H1 (cell line): ENCODE results near the gene RASSF5. TPM values are rescaled to one million over a fixed set of nuclear protein-coding genes. Genes with fewer than 3 reads are reported as not detected.

Experiments
- CTCF ChIA-PET: fragments of 300-600 bp; sonication (Branson Sonifier 250); formaldehyde crosslinking; loops from one replicate; lab custom pipeline; 2021; ENCODE audit not compliant: partially characterized antibody; lab: Charles Lee
- POLR2A ChIA-PET: fragments of 300-600 bp; sonication (Branson Sonifier 250); formaldehyde crosslinking; loops from one replicate; lab custom pipeline; 2021; ENCODE audit warnings: inconsistent platforms; ENCODE audit not compliant: partially characterized antibody; lab: Charles Lee
- DNase-seq, 2 experiments: peaks; one replicate each; pipeline versions ENCODE4 v3.0.0 to v3.0.0-alpha.2; 2010 to 2022; ENCODE audit warnings: low spot score in 2 of 2, low read depth in 1 of 2, mixed read lengths in 1 of 2
- FAIRE-seq: peaks from 2 replicates; lab custom pipeline; 2011; peaks lifted over from hg19 to GRCh38; lab: Jason Lieb, UNC
- H2AFZ ChIP-seq: 2 replicates; pipeline ENCODE4 v1.8.1; 2012; ENCODE audit warnings: low read length, inconsistent platforms
- H2AK5ac ChIP-seq: 2 replicates; pipeline ENCODE4 v1.6.1; 2013; ENCODE audit warnings: low read depth, low read length
- H2BK120ac ChIP-seq: replicated peaks from 2 replicates; pipeline ENCODE3; 2013; ENCODE audit warnings: low read depth, low read length, inconsistent platforms
- H2BK12ac ChIP-seq: 2 replicates; pipeline ENCODE4 v1.6.1; 2013; ENCODE audit warnings: low read depth, low read length
- H2BK15ac ChIP-seq: 2 replicates; pipeline ENCODE4 v1.6.1; 2013; ENCODE audit warnings: low read length
- H2BK20ac ChIP-seq: 2 replicates; pipeline ENCODE4 v1.6.1; 2013; ENCODE audit warnings: low read length
- H2BK5ac ChIP-seq: 2 replicates; pipeline ENCODE4 v1.6.1; 2013; ENCODE audit warnings: low read depth, low read length
- H3K14ac ChIP-seq: 2 replicates; pipeline ENCODE4 v1.6.1; 2013; ENCODE audit warnings: inconsistent platforms; ENCODE audit not compliant: insufficient read length
- H3K18ac ChIP-seq: 2 replicates; pipeline ENCODE4 v1.6.1; 2013; ENCODE audit warnings: low read length; ENCODE audit errors: extremely low read depth
- H3K23ac ChIP-seq: 2 replicates; pipeline ENCODE4 v1.6.1; 2013; ENCODE audit warnings: inconsistent platforms; ENCODE audit not compliant: insufficient read length
- H3K23me2 ChIP-seq: 2 replicates; pipeline ENCODE4 v1.6.1; 2013; ENCODE audit warnings: low read depth, low read length
- H3K27ac ChIP-seq: 2 replicates; pipeline ENCODE4 v1.6.1; 2011; ENCODE audit warnings: low read depth, low read length, inconsistent platforms
- H3K27me3 ChIP-seq, 4 experiments: replicated peaks in 1 of 4; 1 replicate in 1 of 4; 2 replicates in 3 of 4; pipeline versions ENCODE4 v1.6.1 to v1.8.1; 2011 to 2013; ENCODE audit warnings: low read length in 3 of 4, mild to moderate bottlenecking in 3 of 4, inconsistent platforms in 2 of 4, mixed read lengths in 2 of 4, moderate library complexity in 1 of 4; ENCODE audit not compliant: control insufficient read depth in 3 of 4, insufficient read depth in 3 of 4; ENCODE audit errors: extremely low read depth in 1 of 4
- H3K36me3 ChIP-seq, 4 experiments: 2 replicates each; pipeline versions ENCODE4 v1.6.1 to v1.8.1; 2011 to 2013; ENCODE audit warnings: mild to moderate bottlenecking in 4 of 4, low read length in 3 of 4, moderate library complexity in 2 of 4, control low read depth in 1 of 4, inconsistent platforms in 1 of 4; ENCODE audit not compliant: insufficient read depth in 4 of 4, control insufficient read depth in 2 of 4
- H3K4ac ChIP-seq: replicated peaks from 2 replicates; pipeline ENCODE3; 2013; ENCODE audit warnings: low read length, low read depth, mixed read lengths, inconsistent platforms; ENCODE audit not compliant: insufficient read length
- H3K4me1 ChIP-seq, 4 experiments: replicated peaks in 1 of 4; 1 replicate in 1 of 4; 2 replicates in 3 of 4; pipeline versions ENCODE4 v1.6.1 to v1.8.1; 2011 to 2013; ENCODE audit warnings: low read length in 3 of 4, inconsistent platforms in 2 of 4, mixed read lengths in 1 of 4; ENCODE audit not compliant: insufficient read depth in 4 of 4, control insufficient read depth in 3 of 4
- H3K4me2 ChIP-seq, 2 experiments: 2 replicates each; pipeline versions ENCODE4 v1.6.1 to v1.8.1; 2011 to 2013; ENCODE audit warnings: low read depth in 2 of 2, low read length in 2 of 2, control low read depth in 1 of 2, inconsistent platforms in 1 of 2, mild to moderate bottlenecking in 1 of 2; ENCODE audit not compliant: insufficient read depth in 1 of 2
- H3K4me3 ChIP-seq, 4 experiments: fragments of 200-600, 300-600 bp in 1 of 4; sonication (generic), shearing (Covaris generic), sonication (Bioruptor Twin) in 1 of 4; 2 replicates each; pipeline versions ENCODE4 v1.5.1 to v1.8.1; 2011 to 2016; ENCODE audit warnings: low read length in 4 of 4, low read depth in 3 of 4, control low read depth in 2 of 4, inconsistent platforms in 2 of 4, mild to moderate bottlenecking in 2 of 4, mixed read lengths in 1 of 4, moderate library complexity in 1 of 4; ENCODE audit not compliant: insufficient read depth in 2 of 4; ENCODE audit errors: extremely low read depth in 1 of 4
- H3K56ac ChIP-seq: replicated peaks from 2 replicates; pipeline ENCODE3; 2013; ENCODE audit warnings: low read depth, mild to moderate bottlenecking, mixed read lengths, low read length, inconsistent platforms; ENCODE audit not compliant: insufficient read length
- H3K79me1 ChIP-seq: 2 replicates; pipeline ENCODE4 v1.6.1; 2013; ENCODE audit warnings: low read depth, low read length, control low read depth
- H3K79me2 ChIP-seq, 2 experiments: 2 replicates each; pipeline versions ENCODE4 v1.6.1 to v1.8.1; 2012 to 2013; ENCODE audit warnings: low read length in 2 of 2, mild to moderate bottlenecking in 2 of 2, inconsistent platforms in 1 of 2; ENCODE audit not compliant: insufficient read depth in 2 of 2, control insufficient read depth in 1 of 2
- H3K9ac ChIP-seq, 4 experiments: replicated peaks in 1 of 4; 1 replicate in 1 of 4; 2 replicates in 3 of 4; pipeline versions ENCODE4 v1.6.1 to v1.8.1; 2011 to 2013; ENCODE audit warnings: low read depth in 3 of 4, low read length in 3 of 4, control low read depth in 2 of 4, mild to moderate bottlenecking in 2 of 4, moderate library complexity in 2 of 4, inconsistent platforms in 1 of 4; ENCODE audit errors: extremely low read depth in 1 of 4
- H3K9me3 ChIP-seq, 2 experiments: 2 replicates each; pipeline versions ENCODE4 v1.6.1 to v1.8.1; 2012 to 2013; ENCODE audit warnings: mild to moderate bottlenecking in 2 of 2, moderate library complexity in 2 of 2, control low read depth in 1 of 2, inconsistent platforms in 1 of 2, low read depth in 1 of 2, low read length in 1 of 2, mixed read lengths in 1 of 2; ENCODE audit not compliant: insufficient read depth in 2 of 2
- H4K20me1 ChIP-seq, 2 experiments: replicated peaks in 1 of 2; 2 replicates each; pipeline versions ENCODE3 to v1.8.1; 2011 to 2013; ENCODE audit warnings: inconsistent platforms in 2 of 2, low read length in 2 of 2, mild to moderate bottlenecking in 1 of 2; ENCODE audit not compliant: insufficient read depth in 2 of 2, control insufficient read depth in 1 of 2
- H4K5ac ChIP-seq: 2 replicates; pipeline ENCODE4 v1.6.1; 2013; ENCODE audit warnings: low read length, low read depth, mixed read lengths, inconsistent platforms; ENCODE audit not compliant: insufficient read length
- H4K8ac ChIP-seq: 2 replicates; pipeline ENCODE4 v1.8.0; 2013; ENCODE audit warnings: mild to moderate bottlenecking, moderate library complexity, low read length, inconsistent platforms; ENCODE audit not compliant: insufficient read depth; ENCODE audit errors: extremely low read depth
- H4K91ac ChIP-seq: replicated peaks from 2 replicates; pipeline ENCODE3; 2013; ENCODE audit warnings: low read length, mixed read lengths, inconsistent platforms; ENCODE audit not compliant: insufficient read length
- ASH2L ChIP-seq: fragments of 200-600, 300-600 bp; sonication (generic); IDR thresholded peaks from one replicate; pipeline ENCODE4 v1.7.1; 2017; ENCODE audit warnings: low read length
- BCL11A ChIP-seq, 2 experiments: IDR thresholded peaks; one replicate each; pipeline ENCODE4 v1.6.1; 2011; ENCODE audit warnings: low read depth in 2 of 2, low read length in 2 of 2, mild to moderate bottlenecking in 2 of 2
- CBX8 ChIP-seq: fragments of 300-800, 300-1000 bp; sonication (generic); IDR thresholded peaks from 2 replicates; pipeline ENCODE4 v1.7.1; 2016; ENCODE audit warnings: low read depth, low read length, borderline replicate concordance
- GABPA ChIP-seq: IDR thresholded peaks from 2 replicates; pipeline ENCODE4 v1.6.1; 2011; ENCODE audit warnings: mild to moderate bottlenecking, low read length, moderate library complexity, borderline replicate concordance; ENCODE audit not compliant: insufficient read depth
- JUND ChIP-seq: IDR thresholded peaks from 2 replicates; pipeline ENCODE4 v1.6.1; 2011; ENCODE audit warnings: mild to moderate bottlenecking, improper control_type of control experiment, low read length
- KDM1A ChIP-seq: fragments of 200-600, 300-600 bp; sonication (generic); IDR thresholded peaks from 2 replicates; pipeline ENCODE4 v1.7.1; 2016; ENCODE audit warnings: mild to moderate bottlenecking, low read length, borderline replicate concordance
- NRF1 ChIP-seq: IDR thresholded peaks from 2 replicates; pipeline ENCODE4 v1.6.1; 2011; ENCODE audit warnings: mild to moderate bottlenecking, low read depth, low read length, improper control_type of control experiment
- POLR2A ChIP-seq, 2 experiments: IDR thresholded peaks; 1 replicate in 1 of 2; 2 replicates in 1 of 2; pipeline ENCODE4 v1.6.1; 2011; ENCODE audit warnings: low read depth in 2 of 2, low read length in 2 of 2, mild to moderate bottlenecking in 2 of 2; ENCODE audit errors: control extremely low read depth in 1 of 2
- RAD21 ChIP-seq, 2 experiments: IDR thresholded peaks in 1 of 2; conservative IDR thresholded peaks in 1 of 2; 2 replicates each; pipeline ENCODE4 v1.6.1; 2011; ENCODE audit warnings: low read depth in 2 of 2, low read length in 2 of 2, improper control_type of control experiment in 1 of 2, inconsistent platforms in 1 of 2, mild to moderate bottlenecking in 1 of 2, moderate library complexity in 1 of 2
- RBBP5 ChIP-seq: IDR thresholded peaks from 2 replicates; pipeline ENCODE4 v1.7.1; 2012; ENCODE audit warnings: low read depth, mild to moderate bottlenecking, inconsistent platforms, low read length, moderate library complexity, borderline replicate concordance
- RNF2 ChIP-seq: fragments of 200-900, 300-1000 bp; sonication (generic); IDR thresholded peaks from 2 replicates; pipeline ENCODE4 v1.7.1; 2016; ENCODE audit warnings: borderline replicate concordance, low read depth, mild to moderate bottlenecking, antibody characterized with exemption, low read length; ENCODE audit not compliant: poor library complexity, severe bottlenecking; ENCODE audit errors: missing control alignments
- SAP30 ChIP-seq: fragments of 300-600 bp; sonication (generic); IDR thresholded peaks from 2 replicates; pipeline ENCODE4 v1.7.1; 2012; ENCODE audit warnings: low read length, moderate library complexity, mild to moderate bottlenecking, inconsistent platforms; ENCODE audit not compliant: insufficient read depth, insufficient replicate concordance
- SUZ12 ChIP-seq: fragments of 200-600 bp; sonication (generic); IDR thresholded peaks from 2 replicates; pipeline ENCODE4 v1.6.1; 2012; ENCODE audit warnings: mild to moderate bottlenecking, inconsistent platforms, low read length, moderate library complexity, mixed read lengths
- TCF12 ChIP-seq: IDR thresholded peaks from 2 replicates; pipeline ENCODE4 v1.6.1; 2011; ENCODE audit warnings: low read depth, mild to moderate bottlenecking, low read length
- WGBS, 2 experiments: shearing (Covaris generic) in 1 of 2; methylation state at CpG; one replicate each; pipeline versions ENCODE4 v1.1.6 to v1.1.7; 2013 to 2015; ENCODE audit warnings: low lambda C conversion rate in 2 of 2, mixed read lengths in 2 of 2, inconsistent platforms in 1 of 2, low coverage in 1 of 2, missing lambda C conversion rate in 1 of 2; ENCODE audit not compliant: insufficient replicate concordance in 2 of 2, insufficient coverage in 1 of 2, insufficient read length in 1 of 2; ENCODE audit errors: extremely low coverage in 1 of 2, missing lambda C conversion rate in 1 of 2; 5-methylcytosine and 5-hydroxymethylcytosine counted together
- polyA plus RNA-seq, 7 experiments: library from polyadenylated mRNA; depleted of rRNA in 3 of 7; stranded (reverse) in 5 of 7; unstranded in 2 of 7; fragments of >200 nt in 5 of 7; fragments of 200-250 nt in 2 of 7; gene quantifications; 1 replicate in 5 of 7; 2 replicates in 1 of 7; 4 replicates in 1 of 7; pipeline versions ENCODE4 v1.2.1 to v1.2.3, GENCODE V29; 2011 to 2013; ENCODE audit warnings: missing spikeins in 2 of 7, mixed read lengths in 2 of 7
- total RNA-seq: library from RNA; stranded (reverse); fragmentation: NEBNext Ultra II Directional; extraction: Animal tissue kit (Norgen Biotek cat#: 25700); gene quantifications from 2 replicates; pipeline ENCODE4 v1.2.1, GENCODE V29; 2021

Gene RASSF5
- total and polyA plus RNA-seq, 2 of the 8 experiments (the other 6 are each of a cell fraction or from before 2014, with no cell fraction given), result 0.82 to 1.8 TPM

- CTCF ChIA-PET, result interaction anchor here (0.8 to 16.9 kb wide), 24 partner anchors 7 to 137 kb away, joined by 3 to 298 read pairs (median 12); partner anchors contain the start of gene RASSF5
- H3K4me3 ChIP-seq, result no peak overlapping the region
- no peak overlapping the region for H2BK120ac ChIP-seq
- no peak overlapping the region for H2BK20ac ChIP-seq
- no peaks in the 10 kb centered on the region for H3K9me3 ChIP-seq
- H4K5ac ChIP-seq, result no peak overlapping the region
- no peaks in the 10 kb centered on the region for H3K4me1 ChIP-seq
- H3K23me2 ChIP-seq, result no peaks in the 10 kb centered on the region
- no peak overlapping the region for H2AFZ ChIP-seq
- H3K56ac ChIP-seq, result no peak overlapping the region
- POLR2A ChIA-PET, result interaction anchor here (1.3 kb wide), 1 partner anchor 18 kb away, joined by 4 read pairs; no protein-coding TSS in a partner anchor
- FAIRE-seq (no peak), DNase-seq (no peak)
- no peaks in the 10 kb centered on the region for H3K79me1 ChIP-seq
- H3K27ac ChIP-seq, result no peak overlapping the region
- no peak overlapping the region for H4K8ac ChIP-seq
- H3K79me2 ChIP-seq, result no peaks in the 10 kb centered on the region
- H3K18ac ChIP-seq, result no peak overlapping the region
- H3K14ac ChIP-seq, result no peak overlapping the region
- no peak overlapping the region for H3K9ac ChIP-seq
- H3K23ac ChIP-seq, result no peak overlapping the region
- H4K91ac ChIP-seq, result no peak overlapping the region
- no peaks in the 10 kb centered on the region; a peak in 1 of 8 replicates for H3K36me3 ChIP-seq
- H2AK5ac ChIP-seq, result no peak overlapping the region
- no peak overlapping the region for H3K4ac ChIP-seq
- H4K20me1 ChIP-seq, result no peaks in the 10 kb centered on the region
- H3K27me3 ChIP-seq, result no peaks in the 10 kb centered on the region
- H2BK15ac ChIP-seq, result no peak overlapping the region
- no peak overlapping the region for H3K4me2 ChIP-seq
- no peak overlapping the region for H2BK12ac ChIP-seq
- WGBS, 2 experiments, result 87% methylated on average over 5 of the region's 5 CpGs; no CpG with 5 or more reads in 1 of the 2 experiments
- no peak overlapping the region for H2BK5ac ChIP-seq
- TF ChIP-seq JUND, result no peak
- no peak for TF ChIP-seq SAP30
- TF ChIP-seq BCL11A (IDR thresholded peaks at IDR 0.05; ENCODE audit: low read depth in 2 of 2, low read length in 2 of 2), result no peak
- TF ChIP-seq SUZ12, result no peak
- no peak for TF ChIP-seq RNF2
- no peak for TF ChIP-seq POLR2A (IDR thresholded peaks at IDR 0.05; ENCODE audit: control extremely low read depth in 1 of 2, low read depth in 2 of 2, low read length in 2 of 2)
- TF ChIP-seq ASH2L, result no peak
- no peak for TF ChIP-seq RBBP5
- no peak for TF ChIP-seq CBX8
- no peak for TF ChIP-seq TCF12
- TF ChIP-seq RAD21 (IDR thresholded peaks at IDR 0.05 in 1 of 2, conservative IDR thresholded peaks at IDR 0.05 in 1 of 2; ENCODE audit: low read depth in 2 of 2, low read length in 2 of 2), result no peak
- TF ChIP-seq KDM1A, result no peak
- no peak for TF ChIP-seq GABPA
- TF ChIP-seq NRF1, result no peak
Observed at GRCh38 chr1:206582537-206582936, 75.2 kb downstream of the RASSF5 start.
